ENCODE data around the gene CLCC1.
"Not testable (repeated sequence)": the region's sequence is repeated elsewhere in the genome, so short reads cannot be mapped to it uniquely, and the experiment has no call there.

The CLCC1 gene

GRCh38 chr1:108963052-108963686 is at the start of gene CLCC1:
TSS of gene CLCC1 (minus strand) at chr1:108963484. CDS start at chr1:108950437, 13,047 bp downstream.
- peak within 1 kb of the TSS; percentile 70 for H3K4me3 ChIP-seq (ENCODE audit: low read length)
- no peak for TF ChIP-seq CTCF (conservative IDR thresholded peaks at IDR 0.05; ENCODE audit: low read depth, low read length)

GRCh38 chr1:109011335-109011734 is 48.1 kb upstream of the CLCC1 start:
- DNase-seq (ENCODE audit: low read depth) = no peak
- TF ChIP-seq CTCF (conservative IDR thresholded peaks at IDR 0.05; ENCODE audit: low read depth, low read length) = no peak
- H3K4me3 ChIP-seq (ENCODE audit: low read length) = no peak overlapping the region

More at GRCh38 chr1:108963052-108963686, at the start of gene CLCC1:
- peak; percentile 68 for DNase-seq (ENCODE audit: low read depth)

- DNase-seq (ENCODE audit: low read depth); H3K4me3 ChIP-seq (ENCODE audit: low read length): not testable (repeated sequence)
Observed at GRCh38 chr1:108996622-108997021, 33.3 kb upstream of the CLCC1 start.

- H3K4me3 ChIP-seq (ENCODE audit: low read length) = no peak overlapping the region
- TF ChIP-seq CTCF (conservative IDR thresholded peaks at IDR 0.05; ENCODE audit: low read depth, low read length) = no peak
- no peak for DNase-seq (ENCODE audit: low read depth)
Observed at GRCh38 chr1:108983114-108983513, 19.8 kb upstream of the CLCC1 start.

GRCh38 chr1:108976658-108977057 is 13.4 kb upstream of the CLCC1 start:
- TF ChIP-seq CTCF (conservative IDR thresholded peaks at IDR 0.05; ENCODE audit: low read depth, low read length) = no peak
- DNase-seq (ENCODE audit: low read depth) = no peak
- H3K4me3 ChIP-seq (ENCODE audit: low read length) = no peak overlapping the region

GRCh38 chr1:108972951-108973350 is 9.7 kb upstream of the CLCC1 start:
- no peak overlapping the region for H3K4me3 ChIP-seq (ENCODE audit: low read length)
- no peak for TF ChIP-seq CTCF (conservative IDR thresholded peaks at IDR 0.05; ENCODE audit: low read depth, low read length)
- no peak for DNase-seq (ENCODE audit: low read depth)

GRCh38 chr1:108969346-108969745 is 6.1 kb upstream of the CLCC1 start:
- DNase-seq (ENCODE audit: low read depth) = no peak
- H3K4me3 ChIP-seq (ENCODE audit: low read length) = no peak overlapping the region
- TF ChIP-seq CTCF (conservative IDR thresholded peaks at IDR 0.05; ENCODE audit: low read depth, low read length) = no peak

Measured in retinal pigment epithelial cell (primary cell).